T-helper 22 cell (primary cell): ENCODE measurements around the gene PIANP.

ENCODE experiments used
- DNase-seq: peaks from one replicate; pipeline ENCODE4 v3.0.0-alpha.2; 2020; ENCODE audit warnings: low read depth

PIANP gene

GRCh38 chr12:6703631-6704030 is 3.0 kb upstream of the PIANP start:
- DNase-seq, result no peak

GRCh38 chr12:6701078-6701768 is 608 bp upstream of the PIANP start:
- DNase-seq, result no peak

GRCh38 chr12:6699989-6700645 is 498 bp downstream of the PIANP start:
- DNase-seq, result no peak

GRCh38 chr12:6699259-6699988 is 1.2 kb downstream of the PIANP start:
- DNase-seq, result no peak

GRCh38 chr12:6698352-6699046 is 2.1 kb downstream of the PIANP start:
- DNase-seq, result no peak

GRCh38 chr12:6697584-6698351 is 2.8 kb downstream of the PIANP start:
- DNase-seq, result no peak

GRCh38 chr12:6696690-6697583 is 3.7 kb downstream of the PIANP start:
- DNase-seq, result no peak

- DNase-seq, result no peak
These were observed 5.1 kb downstream of the PIANP start for GRCh38 chr12:6695313-6696045.

- no peak for DNase-seq
These were observed 5.9 kb downstream of the PIANP start for GRCh38 chr12:6694701-6695100.

GRCh38 chr12:6693832-6694355 is 6.7 kb downstream of the PIANP start:
- DNase-seq, result no peak

GRCh38 chr12:6692888-6693287 is 7.7 kb downstream of the PIANP start:
- no peak for DNase-seq

GRCh38 chr12:6691473-6691872 is 9.1 kb downstream of the PIANP start:
- no peak for DNase-seq

GRCh38 chr12:6688999-6689882 is 11.4 kb downstream of the PIANP start, which contains the start of gene ZNF384:
TSS of gene ZNF384 (minus strand) at chr12:6689375. CDS start at chr12:6679520, 9,855 bp downstream.
- peak; percentile 96 for DNase-seq

GRCh38 chr12:6688543-6688998 is 12.0 kb downstream of the PIANP start:
- DNase-seq, result no peak

- no peak for DNase-seq
These were observed 14.8 kb downstream of the PIANP start for GRCh38 chr12:6685814-6686213.

- no peak for DNase-seq
These were observed 16.0 kb downstream of the PIANP start for GRCh38 chr12:6684609-6685008.

- DNase-seq, result no peak
These were observed 23.7 kb downstream of the PIANP start for GRCh38 chr12:6676962-6677361.

- no peak for DNase-seq
These were observed 28.5 kb downstream of the PIANP start for GRCh38 chr12:6672143-6672542.
